K562 (cell line): ENCODE data around the gene GEMIN5. TPM values are rescaled to one million over a fixed set of nuclear protein-coding genes. Genes with fewer than 3 reads are reported as not detected.

ENCODE experiments used
- ATAC-seq: fragments of 200-7000 bp; cut with Tn5 transposase; 3 replicates; pipeline ENCODE4 v1.9.1; 2020; ENCODE audit warnings: moderate library complexity
- BruUV-seq: library from RNA; stranded (reverse); fragments of 400-500 nt; replicated peaks from 2 replicates; lab custom pipeline; 2021; lab: Mats Ljungman, UMichigan
- CTCF ChIA-PET: fragments of 300-600 bp; formaldehyde crosslinking; extraction: SDS; loops from one replicate; lab custom pipeline; 2021; ENCODE audit warnings: low intra/inter-chr PET ratio; lab: Yijun Ruan, JAX
- POLR2A ChIA-PET: fragments of 300-600, 350-650 bp; sonication (Branson Sonifier 250); formaldehyde crosslinking; extraction: SDS; loops from one replicate; lab custom pipeline; 2021; ENCODE audit warnings: antibody characterized with exemption, inconsistent platforms; lab: Yijun Ruan, JAX
- DNase-seq, 4 experiments: peaks; one replicate each; pipeline versions ENCODE4 v3.0.0 to v3.0.0-alpha.2; 2011 to 2018; ENCODE audit warnings: low spot score in 3 of 4, mixed read lengths in 3 of 4; ENCODE audit errors: extremely low read depth in 1 of 4
- FAIRE-seq: peaks from 2 replicates; lab custom pipeline; 2011; peaks lifted over from hg19 to GRCh38; lab: Jason Lieb, UNC
- H2AFZ ChIP-seq: 2 replicates; pipeline ENCODE4 v1.6.0; 2011; ENCODE audit warnings: low read depth, low read length, control low read depth, inconsistent platforms
- H3K27ac ChIP-seq: fragments of 200-600 bp; 3 replicates; pipeline ENCODE4 v1.8.0; 2011; ENCODE audit warnings: low read depth, mild to moderate bottlenecking, control low read depth, inconsistent platforms, low read length, moderate library complexity, mixed read lengths; ENCODE audit errors: extremely low read depth
- H3K27me3 ChIP-seq, 2 experiments: fragments of 300-600 bp in 1 of 2; 2 replicates in 1 of 2; 3 replicates in 1 of 2; pipeline versions ENCODE4 v1.6.0 to v1.8.0; 2011; ENCODE audit warnings: inconsistent platforms in 2 of 2, low read length in 2 of 2, mild to moderate bottlenecking in 1 of 2, mixed read lengths in 1 of 2, moderate library complexity in 1 of 2; ENCODE audit not compliant: control insufficient read depth in 2 of 2, insufficient read depth in 2 of 2
- H3K36me3 ChIP-seq: fragments of 300-600 bp; 3 replicates; pipeline ENCODE4 v1.8.0; 2011; ENCODE audit warnings: mild to moderate bottlenecking, low read length, inconsistent platforms; ENCODE audit not compliant: control insufficient read depth, insufficient read depth
- H3K4me1 ChIP-seq, 2 experiments: fragments of 200-600 bp in 1 of 2; replicated peaks in 1 of 2; 2 replicates in 1 of 2; 3 replicates in 1 of 2; pipeline versions ENCODE4 v1.5.1 to v1.8.0; 2011; ENCODE audit warnings: inconsistent platforms in 2 of 2, low read length in 2 of 2, mild to moderate bottlenecking in 1 of 2, mixed read lengths in 1 of 2, moderate library complexity in 1 of 2; ENCODE audit not compliant: control insufficient read depth in 2 of 2, insufficient read depth in 2 of 2
- H3K4me2 ChIP-seq: 2 replicates; pipeline ENCODE4 v1.6.1; 2011; ENCODE audit warnings: low read length, control low read depth, inconsistent platforms, mixed read lengths; ENCODE audit not compliant: insufficient read depth
- H3K4me3 ChIP-seq: fragments of 200-600 bp; sonication (generic), shearing (Covaris generic); 2 replicates; pipeline ENCODE4 v1.5.1; 2016; ENCODE audit warnings: control low read depth, inconsistent platforms
- H3K79me2 ChIP-seq: fragments of 200-600 bp; 3 replicates; pipeline ENCODE4 v1.8.0; 2011; ENCODE audit warnings: low read length, inconsistent platforms; ENCODE audit not compliant: control insufficient read depth, insufficient read depth
- H3K9ac ChIP-seq, 2 experiments: 2 replicates each; pipeline versions ENCODE4 v1.6.0 to v1.6.1; 2011; ENCODE audit warnings: low read depth in 2 of 2, low read length in 2 of 2, control low read depth in 1 of 2, inconsistent platforms in 1 of 2, mild to moderate bottlenecking in 1 of 2, mixed read lengths in 1 of 2; ENCODE audit not compliant: insufficient read depth in 1 of 2
- H3K9me1 ChIP-seq: one replicate; pipeline ENCODE4 v1.6.0; 2011; ENCODE audit warnings: inconsistent platforms, mild to moderate bottlenecking, low read length, moderate library complexity; ENCODE audit not compliant: control insufficient read depth, insufficient read depth
- H3K9me3 ChIP-seq: replicated peaks from 2 replicates; pipeline ENCODE4 v1.5.1; 2011; ENCODE audit warnings: low read depth, low read length, inconsistent platforms; ENCODE audit not compliant: control insufficient read depth, insufficient read depth
- H4K20me1 ChIP-seq: replicated peaks from 2 replicates; pipeline ENCODE4 v1.6.1; 2011; ENCODE audit warnings: low read length, inconsistent platforms, mixed read lengths; ENCODE audit not compliant: control insufficient read depth, insufficient read depth
- ATF4 ChIP-seq: fragments of 450-650 bp; formaldehyde crosslinking; IDR thresholded peaks from 2 replicates; pipeline ENCODE4 v1.4.0; 2022; ENCODE audit warnings: mild to moderate bottlenecking, moderate library complexity
- CEBPG ChIP-seq, 3 experiments: fragments of 200-800 bp in 1 of 3; sonication (Bioruptor generic) in 1 of 3; sonication (generic) in 1 of 3; formaldehyde crosslinking in 1 of 3; IDR thresholded peaks in 2 of 3; conservative IDR thresholded peaks in 1 of 3; 2 replicates each; pipeline versions ENCODE4 v1.6.1 to v1.8.0; 2016 to 2022; ENCODE audit warnings: missing compliant biosample characterization in 2 of 3, missing genetic modification characterization in 2 of 3, mild to moderate bottlenecking in 1 of 3, missing genetic modification reagents in 1 of 3
- MCM2 ChIP-seq: fragments of 450-650 bp; IDR thresholded peaks from 2 replicates; pipeline ENCODE4 v1.6.1; 2017; ENCODE audit warnings: low read depth, mild to moderate bottlenecking
- NR0B1 ChIP-seq: fragments of 450-650 bp; IDR thresholded peaks from one replicate; pipeline ENCODE4 v1.6.1; 2018; ENCODE audit warnings: mild to moderate bottlenecking, moderate library complexity; ENCODE audit not compliant: partially characterized antibody
- POLR2AphosphoS5 ChIP-seq: IDR thresholded peaks from 2 replicates; pipeline ENCODE4 v1.6.1; 2011; ENCODE audit warnings: mild to moderate bottlenecking, low read depth, low read length, moderate library complexity; ENCODE audit not compliant: control insufficient read depth, insufficient read depth
- PYGO2 ChIP-seq: fragments of 450-650 bp; IDR thresholded peaks from 2 replicates; pipeline ENCODE4 v1.6.1; 2016; ENCODE audit warnings: mild to moderate bottlenecking, missing genetic modification characterization, moderate library complexity, missing compliant biosample characterization
- RBM34 ChIP-seq: fragments of 200-400 bp; formaldehyde crosslinking; IDR thresholded peaks from 2 replicates; pipeline ENCODE4 v1.6.1; 2018; ENCODE audit warnings: low read length, borderline replicate concordance; ENCODE audit not compliant: insufficient read depth
- TSHZ1 ChIP-seq: fragments of 250-450 bp; sonication (Bioruptor Pico); IDR thresholded peaks from 2 replicates; pipeline ENCODE4 v1.4.0; 2020; ENCODE audit warnings: mild to moderate bottlenecking, moderate library complexity
- ZNF140 ChIP-seq: fragments of 250-450 bp; sonication (Bioruptor Pico); IDR thresholded peaks from 2 replicates; pipeline ENCODE4 v1.8.0; 2021; ENCODE audit warnings: moderate library complexity, mild to moderate bottlenecking, inconsistent platforms
- ZNF707 ChIP-seq: fragments of 250-450 bp; sonication (Bioruptor Pico); conservative IDR thresholded peaks from 2 replicates; pipeline ENCODE4 v1.8.0; 2022; ENCODE audit warnings: inconsistent platforms, mild to moderate bottlenecking, moderate library complexity
- ZNF778 ChIP-seq: fragments of 450-650 bp; formaldehyde crosslinking; IDR thresholded peaks from 2 replicates; pipeline ENCODE4 v1.4.0; 2020; ENCODE audit warnings: mild to moderate bottlenecking, moderate library complexity
- WGBS: fragments of 100-300 bp; shearing (Covaris generic); methylation state at CpG from one replicate; pipeline ENCODE4 v1.1.6; 2016; ENCODE audit warnings: low coverage, mixed read lengths; ENCODE audit not compliant: insufficient coverage; ENCODE audit errors: missing lambda C conversion rate; 5-methylcytosine and 5-hydroxymethylcytosine counted together
- in situ Hi-C: fragments of 300-500 bp; cut with MboI; formaldehyde crosslinking; loops from 4 replicates; pipeline ENCODE4 v1.15.0; 2018; ENCODE audit warnings: inconsistent platforms, mixed read lengths
- intact Hi-C: fragments of 100-400 bp; cut with micrococcal nuclease; formaldehyde crosslinking; loops from 2 replicates; pipeline ENCODE4 v1.14.2; 2022
- polyA plus RNA-seq, 8 experiments: library from polyadenylated mRNA; depleted of rRNA in 4 of 8; stranded (reverse) in 5 of 8; unstranded in 3 of 8; fragments of >200 nt; fragmentation: Nextera tagmentation in 2 of 8; fragmentation: Illumina TruSeq in 1 of 8; extraction: Ambion mirVana in 2 of 8; extraction: Trizol in 1 of 8; gene quantifications; 2 replicates each; pipeline versions ENCODE4 v1.2.1 to v1.2.3, GENCODE V29; 2011 to 2014; ENCODE audit warnings: inconsistent platforms in 1 of 8, missing spikeins in 1 of 8
- total RNA-seq, 7 experiments: library from RNA; depleted of rRNA in 6 of 7; stranded (reverse); fragments of >200 nt in 6 of 7; fragmentation: Illumina TruSeq in 2 of 7; extraction: Trizol in 2 of 7; gene quantifications; 2 replicates each; pipeline versions ENCODE4 v1.2.1 to v1.2.3, GENCODE V29; 2011 to 2021; ENCODE audit warnings: low replicate concordance in 1 of 7

GEMIN5 gene
- total and polyA plus RNA-seq, 9 of the 15 experiments (the other 6 are each of a cell fraction or from before 2014, with no cell fraction given), result 10.3 to 48.2 (median 34.7) TPM

GRCh38 chr5:154895606-154896561 lies 42.1 kb downstream of the GEMIN5 start:
- no peaks in the 10 kb centered on the region; the same call in 1 of the 2 replicates for H3K9me3 ChIP-seq
- H3K27me3 ChIP-seq, result no peaks in the 10 kb centered on the region
- no peak overlapping the region for H2AFZ ChIP-seq
- BruUV-seq, result no TSS peak
- ATAC-seq, result no peak
- no peak overlapping the region for H3K27ac ChIP-seq
- no peak overlapping the region for H3K4me2 ChIP-seq
- H4K20me1 ChIP-seq, result no peaks in the 10 kb centered on the region
- ChIA-PET CTCF (no interaction called here), POLR2A (interaction anchor here (1.0 to 1.5 kb wide), 3 partner anchors 8 to 39 kb away, joined by 3 to 4 read pairs (median 3); no protein-coding TSS in a partner anchor)
- no peaks in the 10 kb centered on the region for H3K4me1 ChIP-seq
- in situ Hi-C loops (no loop called here), intact Hi-C loops (no loop called here)
- H3K36me3 ChIP-seq, result peaks cover 94% of the 10 kb centered on the region
- TF ChIP-seq MCM2 (no peak), NR0B1 (no peak), TSHZ1 (no peak), ZNF707 (CRISPR knock-in tag) (no peak), RBM34 (no peak), ATF4 (CRISPR knock-in tag) (no peak), ZNF778 (CRISPR knock-in tag) (no peak), ZNF140 (CRISPR knock-in tag) (no peak), PYGO2 (tag) (no peak), CEBPG (CRISPR knock-in tag; IDR thresholded peaks at IDR 0.05) (no peak), CEBPG (tag; conservative IDR thresholded peaks at IDR 0.05 in 1 of 2, IDR thresholded peaks at IDR 0.05 in 1 of 2) (no peak), POLR2AphosphoS5 (no peak)
- H3K4me3 ChIP-seq, result no peak overlapping the region
- WGBS, result 90% methylated on average over 14 of the region's 14 CpGs
- H3K9ac ChIP-seq, result no peak overlapping the region
- H3K9me1 ChIP-seq, result no peaks in the 10 kb centered on the region
- no peaks in the 10 kb centered on the region for H3K79me2 ChIP-seq
- FAIRE-seq, result peak; percentile 26
- DNase-seq, result no peak
